K562 (cell line): ENCODE data around the gene STX3. TPM values are rescaled to one million over a fixed set of nuclear protein-coding genes. Genes with fewer than 3 reads are reported as not detected.
A peak's percentile ranks its signal among the peaks of the same experiment; 100 is the strongest.

Experiments
- CBX8 ChIP-seq: fragments of 200-600 bp; sonication (generic); IDR thresholded peaks from 2 replicates; pipeline ENCODE4 v1.6.1; 2012; ENCODE audit warnings: borderline replicate concordance, mixed run types, low read depth, mild to moderate bottlenecking, moderate library complexity, mixed read lengths, low read length, control low read depth, inconsistent platforms; ENCODE audit not compliant: poor library complexity, severe bottlenecking; ENCODE audit errors: extremely low read depth
- ELF2 ChIP-seq: fragments of 250-450 bp; sonication (Bioruptor Pico); IDR thresholded peaks from 2 replicates; pipeline ENCODE4 v1.5.0; 2021; ENCODE audit warnings: mild to moderate bottlenecking
- FOXK1 ChIP-seq: sonication (generic); formaldehyde crosslinking; IDR thresholded peaks from 2 replicates; pipeline ENCODE4 v1.8.0; 2022; ENCODE audit warnings: missing genetic modification reagents, mild to moderate bottlenecking, borderline replicate concordance
- HDAC8 ChIP-seq: fragments of 450-650 bp; IDR thresholded peaks from 2 replicates; pipeline ENCODE4 v1.6.1; 2016; ENCODE audit warnings: mild to moderate bottlenecking, missing genetic modification characterization, moderate library complexity, missing compliant biosample characterization
- KDM4B ChIP-seq, 2 experiments: fragments of 450-650 bp in 1 of 2; sonication (generic) in 1 of 2; IDR thresholded peaks; 2 replicates each; pipeline ENCODE4 v1.6.1; 2016 to 2017; ENCODE audit warnings: borderline replicate concordance in 2 of 2, antibody characterized with exemption in 1 of 2, low read depth in 1 of 2, mild to moderate bottlenecking in 1 of 2
- KLF16 ChIP-seq: IDR thresholded peaks from 2 replicates; pipeline ENCODE4 v1.6.1; 2016; ENCODE audit warnings: antibody characterized with exemption
- KLF6 ChIP-seq: fragments of 250-450 bp; sonication (Bioruptor Pico); IDR thresholded peaks from 2 replicates; pipeline ENCODE4 v1.4.0; 2020; ENCODE audit warnings: mild to moderate bottlenecking, moderate library complexity, borderline replicate concordance
- RCOR1 ChIP-seq, 2 experiments: IDR thresholded peaks; 2 replicates each; pipeline ENCODE4 v1.6.1; 2012; ENCODE audit warnings: low read depth in 2 of 2, low read length in 2 of 2, borderline replicate concordance in 1 of 2, improper control_type of control experiment in 1 of 2
- ZEB2 ChIP-seq: fragments of 450-650 bp; IDR thresholded peaks from 2 replicates; pipeline ENCODE4 v1.6.1; 2016
- ZNF143 ChIP-seq: sonication (generic); formaldehyde crosslinking; IDR thresholded peaks from 2 replicates; pipeline ENCODE4 v1.9.0; 2022; ENCODE audit warnings: mild to moderate bottlenecking, missing genetic modification reagents
- ZNF76 ChIP-seq: fragments of 250-450 bp; sonication (Bioruptor Pico); IDR thresholded peaks from 2 replicates; pipeline ENCODE4 v1.4.0; 2020; ENCODE audit warnings: mild to moderate bottlenecking, moderate library complexity, borderline replicate concordance
- polyA plus RNA-seq, 8 experiments: library from polyadenylated mRNA; depleted of rRNA in 4 of 8; stranded (reverse) in 5 of 8; unstranded in 3 of 8; fragments of >200 nt; fragmentation: Nextera tagmentation in 2 of 8; fragmentation: Illumina TruSeq in 1 of 8; extraction: Ambion mirVana in 2 of 8; extraction: Trizol in 1 of 8; gene quantifications; 2 replicates each; pipeline versions ENCODE4 v1.2.1 to v1.2.3, GENCODE V29; 2011 to 2014; ENCODE audit warnings: inconsistent platforms in 1 of 8, missing spikeins in 1 of 8
- total RNA-seq, 7 experiments: library from RNA; depleted of rRNA in 6 of 7; stranded (reverse); fragments of >200 nt in 6 of 7; fragmentation: Illumina TruSeq in 2 of 7; extraction: Trizol in 2 of 7; gene quantifications; 2 replicates each; pipeline versions ENCODE4 v1.2.1 to v1.2.3, GENCODE V29; 2011 to 2021; ENCODE audit warnings: low replicate concordance in 1 of 7
- TF ChIP-seq, protein P1 (sequence below): sonication (generic); formaldehyde crosslinking; IDR thresholded peaks from 2 replicates; pipeline ENCODE4 v1.8.0; 2022; ENCODE audit warnings: missing genetic modification reagents, mild to moderate bottlenecking, borderline replicate concordance
- TF ChIP-seq, protein P2 (sequence below): fragments of 450-650 bp; formaldehyde crosslinking; IDR thresholded peaks from 2 replicates; pipeline ENCODE4 v1.4.0; 2020; ENCODE audit warnings: mild to moderate bottlenecking, mixed read lengths
- TF ChIP-seq, protein P3 (sequence below): conservative IDR thresholded peaks from 2 replicates; pipeline ENCODE4 v1.6.1; 2011; ENCODE audit warnings: low read depth, mild to moderate bottlenecking, low read length; ENCODE audit not compliant: control insufficient read depth
- TF ChIP-seq, protein P4 (sequence below): fragments of 450-650 bp; conservative IDR thresholded peaks from 2 replicates; pipeline ENCODE4 v1.6.1; 2016; ENCODE audit warnings: missing genetic modification characterization, low read depth, mild to moderate bottlenecking, control low read depth, missing compliant biosample characterization
- TF ChIP-seq, protein P5 (sequence below): fragments of 250-450 bp; sonication (Bioruptor Pico); IDR thresholded peaks from 2 replicates; pipeline ENCODE4 v1.8.0; 2022; ENCODE audit warnings: moderate library complexity, mild to moderate bottlenecking, inconsistent platforms

STX3 gene
- total and polyA plus RNA-seq, 9 of the 15 experiments (the other 6 are each of a cell fraction or from before 2014, with no cell fraction given): 12.0 to 91.6 (median 48.7) TPM

DNA sequence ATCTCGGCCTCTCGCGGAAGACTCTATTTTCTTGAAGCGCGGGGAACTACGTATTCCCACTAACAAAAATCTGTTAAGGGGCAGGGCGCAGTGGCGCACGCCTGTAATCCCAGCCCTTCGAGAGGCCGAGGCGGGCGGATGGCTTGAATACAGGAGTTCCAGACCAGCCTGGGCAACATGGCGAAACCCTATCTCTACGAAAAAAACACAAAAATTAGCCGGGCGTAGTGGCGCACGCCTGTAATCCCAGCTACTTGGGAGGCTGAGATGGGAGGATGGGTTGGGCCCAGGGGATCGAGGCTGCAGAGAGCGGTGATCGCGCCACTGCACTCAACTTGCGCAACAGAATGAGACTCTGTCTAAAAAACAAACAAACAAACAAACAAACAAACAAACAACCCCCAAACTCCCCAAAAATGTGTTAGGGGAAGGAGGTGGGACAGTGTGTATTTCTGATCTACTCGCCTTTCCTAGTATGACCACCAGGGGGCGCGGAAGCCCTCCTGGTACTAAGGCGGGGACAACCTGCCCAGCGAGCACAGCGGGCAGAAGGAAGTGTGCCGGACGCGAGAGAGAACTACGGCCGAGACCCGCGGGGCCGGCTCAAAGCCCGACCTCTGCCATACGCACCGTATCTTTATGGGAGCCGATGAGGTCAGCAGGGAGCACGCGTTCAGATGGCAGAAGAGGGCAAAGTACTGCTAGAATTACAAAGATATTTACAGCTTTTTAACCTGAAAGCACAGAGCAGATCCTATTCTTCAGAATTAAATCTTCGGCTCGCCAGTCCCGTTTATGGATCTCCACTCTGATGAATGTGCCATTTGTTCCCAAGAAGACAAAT is 1.3 kb upstream of the STX3 start (continued):
- TF ChIP-seq, protein P1, sequence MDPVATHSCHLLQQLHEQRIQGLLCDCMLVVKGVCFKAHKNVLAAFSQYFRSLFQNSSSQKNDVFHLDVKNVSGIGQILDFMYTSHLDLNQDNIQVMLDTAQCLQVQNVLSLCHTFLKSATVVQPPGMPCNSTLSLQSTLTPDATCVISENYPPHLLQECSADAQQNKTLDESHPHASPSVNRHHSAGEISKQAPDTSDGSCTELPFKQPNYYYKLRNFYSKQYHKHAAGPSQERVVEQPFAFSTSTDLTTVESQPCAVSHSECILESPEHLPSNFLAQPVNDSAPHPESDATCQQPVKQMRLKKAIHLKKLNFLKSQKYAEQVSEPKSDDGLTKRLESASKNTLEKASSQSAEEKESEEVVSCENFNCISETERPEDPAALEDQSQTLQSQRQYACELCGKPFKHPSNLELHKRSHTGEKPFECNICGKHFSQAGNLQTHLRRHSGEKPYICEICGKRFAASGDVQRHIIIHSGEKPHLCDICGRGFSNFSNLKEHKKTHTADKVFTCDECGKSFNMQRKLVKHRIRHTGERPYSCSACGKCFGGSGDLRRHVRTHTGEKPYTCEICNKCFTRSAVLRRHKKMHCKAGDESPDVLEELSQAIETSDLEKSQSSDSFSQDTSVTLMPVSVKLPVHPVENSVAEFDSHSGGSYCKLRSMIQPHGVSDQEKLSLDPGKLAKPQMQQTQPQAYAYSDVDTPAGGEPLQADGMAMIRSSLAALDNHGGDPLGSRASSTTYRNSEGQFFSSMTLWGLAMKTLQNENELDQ (CRISPR knock-in tag): 0 out of 2 replicates have a peak, but pooled peaks have one; percentile 16
- no peak for TF ChIP-seq CBX8
- 0 out of 2 replicates have a peak, but pooled peaks have one; percentile 51 for TF ChIP-seq FOXK1 (CRISPR knock-in tag)
- TF ChIP-seq, protein P2, sequence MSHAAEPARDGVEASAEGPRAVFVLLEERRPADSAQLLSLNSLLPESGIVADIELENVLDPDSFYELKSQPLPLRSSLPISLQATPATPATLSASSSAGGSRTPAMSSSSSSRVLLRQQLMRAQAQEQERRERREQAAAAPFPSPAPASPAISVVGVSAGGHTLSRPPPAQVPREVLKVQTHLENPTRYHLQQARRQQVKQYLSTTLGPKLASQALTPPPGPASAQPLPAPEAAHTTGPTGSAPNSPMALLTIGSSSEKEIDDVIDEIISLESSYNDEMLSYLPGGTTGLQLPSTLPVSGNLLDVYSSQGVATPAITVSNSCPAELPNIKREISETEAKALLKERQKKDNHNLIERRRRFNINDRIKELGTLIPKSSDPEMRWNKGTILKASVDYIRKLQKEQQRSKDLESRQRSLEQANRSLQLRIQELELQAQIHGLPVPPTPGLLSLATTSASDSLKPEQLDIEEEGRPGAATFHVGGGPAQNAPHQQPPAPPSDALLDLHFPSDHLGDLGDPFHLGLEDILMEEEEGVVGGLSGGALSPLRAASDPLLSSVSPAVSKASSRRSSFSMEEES (CRISPR knock-in tag): peak; percentile 6; the same call in 1 of the 2 replicates
- 0 out of 2 replicates have a peak, but pooled peaks have one; percentile 47 for TF ChIP-seq ZEB2
- no peak for TF ChIP-seq ZNF143
- no peak for TF ChIP-seq ZNF76 (CRISPR knock-in tag)
- TF ChIP-seq KLF6 (CRISPR knock-in tag): peak; percentile 56; the same call in 1 of the 2 replicates
- peak; percentile 57; the same call in 1 of the 2 replicates for TF ChIP-seq ELF2 (CRISPR knock-in tag)
- TF ChIP-seq HDAC8 (tag): no peak
- TF ChIP-seq KLF16: peak; percentile 33; the same call in 1 of the 2 replicates
- TF ChIP-seq, protein P3, sequence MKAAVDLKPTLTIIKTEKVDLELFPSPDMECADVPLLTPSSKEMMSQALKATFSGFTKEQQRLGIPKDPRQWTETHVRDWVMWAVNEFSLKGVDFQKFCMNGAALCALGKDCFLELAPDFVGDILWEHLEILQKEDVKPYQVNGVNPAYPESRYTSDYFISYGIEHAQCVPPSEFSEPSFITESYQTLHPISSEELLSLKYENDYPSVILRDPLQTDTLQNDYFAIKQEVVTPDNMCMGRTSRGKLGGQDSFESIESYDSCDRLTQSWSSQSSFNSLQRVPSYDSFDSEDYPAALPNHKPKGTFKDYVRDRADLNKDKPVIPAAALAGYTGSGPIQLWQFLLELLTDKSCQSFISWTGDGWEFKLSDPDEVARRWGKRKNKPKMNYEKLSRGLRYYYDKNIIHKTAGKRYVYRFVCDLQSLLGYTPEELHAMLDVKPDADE: peak; percentile 83
- 0 out of 4 replicates have a peak, but pooled peaks of 1 of the 2 experiments have one; percentile 27 for TF ChIP-seq RCOR1 (IDR thresholded peaks at IDR 0.05; ENCODE audit: borderline replicate concordance in 1 of 2, low read depth in 2 of 2, low read length in 2 of 2)
- TF ChIP-seq, protein P4, sequence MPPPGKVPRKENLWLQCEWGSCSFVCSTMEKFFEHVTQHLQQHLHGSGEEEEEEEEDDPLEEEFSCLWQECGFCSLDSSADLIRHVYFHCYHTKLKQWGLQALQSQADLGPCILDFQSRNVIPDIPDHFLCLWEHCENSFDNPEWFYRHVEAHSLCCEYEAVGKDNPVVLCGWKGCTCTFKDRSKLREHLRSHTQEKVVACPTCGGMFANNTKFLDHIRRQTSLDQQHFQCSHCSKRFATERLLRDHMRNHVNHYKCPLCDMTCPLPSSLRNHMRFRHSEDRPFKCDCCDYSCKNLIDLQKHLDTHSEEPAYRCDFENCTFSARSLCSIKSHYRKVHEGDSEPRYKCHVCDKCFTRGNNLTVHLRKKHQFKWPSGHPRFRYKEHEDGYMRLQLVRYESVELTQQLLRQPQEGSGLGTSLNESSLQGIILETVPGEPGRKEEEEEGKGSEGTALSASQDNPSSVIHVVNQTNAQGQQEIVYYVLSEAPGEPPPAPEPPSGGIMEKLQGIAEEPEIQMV (tag): peak; percentile 100
- TF ChIP-seq, protein P5, sequence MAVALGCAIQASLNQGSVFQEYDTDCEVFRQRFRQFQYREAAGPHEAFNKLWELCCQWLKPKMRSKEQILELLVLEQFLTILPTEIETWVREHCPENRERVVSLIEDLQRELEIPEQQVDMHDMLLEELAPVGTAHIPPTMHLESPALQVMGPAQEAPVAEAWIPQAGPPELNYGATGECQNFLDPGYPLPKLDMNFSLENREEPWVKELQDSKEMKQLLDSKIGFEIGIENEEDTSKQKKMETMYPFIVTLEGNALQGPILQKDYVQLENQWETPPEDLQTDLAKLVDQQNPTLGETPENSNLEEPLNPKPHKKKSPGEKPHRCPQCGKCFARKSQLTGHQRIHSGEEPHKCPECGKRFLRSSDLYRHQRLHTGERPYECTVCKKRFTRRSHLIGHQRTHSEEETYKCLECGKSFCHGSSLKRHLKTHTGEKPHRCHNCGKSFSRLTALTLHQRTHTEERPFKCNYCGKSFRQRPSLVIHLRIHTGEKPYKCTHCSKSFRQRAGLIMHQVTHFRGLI (CRISPR knock-in tag): 0 out of 2 replicates have a peak, but pooled peaks have one; percentile 24
- peak in 1 of 2 experiments; percentile 64; a peak in 1 of 4 replicates for TF ChIP-seq KDM4B (IDR thresholded peaks at IDR 0.05; ENCODE audit: borderline replicate concordance in 2 of 2, low read depth in 1 of 2)
